GM08714 (cell line): ENCODE measurements around the gene SLC25A27.

Source experiments
- H3K4me3 ChIP-seq: fragments of 200-500 bp; sonication (Bioruptor generic); 2 replicates; pipeline ENCODE4 v1.5.1; 2014; ENCODE audit warnings: mild to moderate bottlenecking, low read length, inconsistent platforms
- ZNF274 ChIP-seq: IDR thresholded peaks from 2 replicates; pipeline ENCODE4 v1.6.1; 2012; ENCODE audit warnings: mild to moderate bottlenecking, low read depth, low read length

The SLC25A27 gene, protein sequence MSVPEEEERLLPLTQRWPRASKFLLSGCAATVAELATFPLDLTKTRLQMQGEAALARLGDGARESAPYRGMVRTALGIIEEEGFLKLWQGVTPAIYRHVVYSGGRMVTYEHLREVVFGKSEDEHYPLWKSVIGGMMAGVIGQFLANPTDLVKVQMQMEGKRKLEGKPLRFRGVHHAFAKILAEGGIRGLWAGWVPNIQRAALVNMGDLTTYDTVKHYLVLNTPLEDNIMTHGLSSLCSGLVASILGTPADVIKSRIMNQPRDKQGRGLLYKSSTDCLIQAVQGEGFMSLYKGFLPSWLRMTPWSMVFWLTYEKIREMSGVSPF

DNA sequence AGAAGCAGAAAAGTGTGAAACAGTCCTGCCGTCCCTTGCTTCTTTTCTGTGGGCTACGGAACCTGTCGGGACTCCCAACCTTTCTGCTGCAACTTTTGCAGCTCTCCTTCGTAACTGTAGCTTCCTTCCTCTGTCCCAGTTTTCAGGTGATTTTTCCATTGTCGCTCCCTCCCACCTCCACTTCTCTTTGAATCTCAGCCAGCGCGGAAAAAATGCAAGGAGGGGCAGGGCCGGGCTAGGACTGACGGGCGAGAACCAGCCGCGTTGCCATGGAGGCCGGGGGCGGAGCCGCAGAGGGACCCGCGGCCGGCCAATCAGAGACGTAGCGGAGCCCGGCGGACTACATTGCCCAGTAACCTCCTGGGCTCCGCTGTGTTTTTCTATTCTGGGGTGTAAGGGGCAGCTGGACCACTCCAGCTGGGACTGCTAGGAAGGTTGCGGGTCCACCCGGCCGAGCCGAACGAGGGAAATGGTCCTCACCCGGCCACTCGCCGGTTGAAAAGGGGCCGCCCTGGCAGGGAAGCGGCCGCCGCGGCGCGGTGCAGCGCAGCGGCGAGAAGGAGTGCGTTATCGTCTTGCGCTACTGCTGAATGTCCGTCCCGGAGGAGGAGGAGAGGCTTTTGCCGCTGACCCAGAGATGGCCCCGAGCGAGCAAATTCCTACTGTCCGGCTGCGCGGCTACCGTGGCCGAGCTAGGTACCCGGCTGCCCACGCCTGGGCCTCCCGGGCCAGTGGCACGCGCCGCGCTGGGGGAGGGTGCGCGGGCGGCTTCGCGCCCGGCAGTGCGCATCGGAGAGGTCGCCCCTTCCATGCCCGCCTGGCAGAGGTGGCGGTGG lies at the start of gene SLC25A27, which contains the start of gene CYP39A1:
Gene SLC25A27, plus strand, starts transcription at position 373 of the 836 bp plus-strand sequence. Its CDS starts 218 bp downstream, at position 591.
Gene CYP39A1, minus strand, starts transcription at position 216 of the 836 bp plus-strand sequence. CDS start 236 bp downstream, outside the sequence.
- TF ChIP-seq ZNF274: no peak
- peak within 1 kb of the TSS; percentile 82 for H3K4me3 ChIP-seq

DNA sequence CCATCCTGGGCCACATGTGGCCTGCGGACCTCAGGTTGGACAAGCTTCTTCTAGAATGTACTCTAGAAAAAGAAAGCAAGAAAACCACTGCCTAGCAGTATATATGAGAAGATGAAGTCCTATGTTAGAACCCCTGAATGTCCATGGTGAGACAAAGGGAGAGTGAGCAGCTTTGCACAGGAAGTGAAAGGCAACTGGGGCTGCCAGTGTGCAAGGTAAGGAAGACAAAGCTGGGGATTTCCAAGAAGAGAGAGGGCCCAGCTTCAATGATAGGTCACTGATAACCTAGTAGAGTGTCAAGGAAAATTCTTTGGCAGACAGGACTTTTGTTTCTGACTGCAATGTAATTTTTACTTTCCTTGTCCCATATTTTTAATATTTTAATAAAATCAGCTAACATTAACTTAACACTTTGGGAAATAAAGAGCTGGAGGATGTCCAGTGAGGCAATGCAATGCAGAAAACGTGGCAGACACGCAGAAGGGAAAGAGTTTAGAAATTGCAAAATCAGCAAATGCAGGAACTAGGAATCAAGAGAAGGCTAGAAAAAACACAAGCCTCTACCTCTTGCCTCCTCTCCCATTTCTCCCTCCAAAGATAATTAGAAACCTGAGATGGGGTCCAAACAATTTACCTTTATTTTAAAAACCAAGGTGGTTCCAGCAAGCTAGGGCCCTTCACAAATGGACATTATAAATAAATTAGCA lies 47.5 kb upstream of the SLC25A27 start:
- no peak overlapping the region for H3K4me3 ChIP-seq
- TF ChIP-seq ZNF274: no peak

DNA sequence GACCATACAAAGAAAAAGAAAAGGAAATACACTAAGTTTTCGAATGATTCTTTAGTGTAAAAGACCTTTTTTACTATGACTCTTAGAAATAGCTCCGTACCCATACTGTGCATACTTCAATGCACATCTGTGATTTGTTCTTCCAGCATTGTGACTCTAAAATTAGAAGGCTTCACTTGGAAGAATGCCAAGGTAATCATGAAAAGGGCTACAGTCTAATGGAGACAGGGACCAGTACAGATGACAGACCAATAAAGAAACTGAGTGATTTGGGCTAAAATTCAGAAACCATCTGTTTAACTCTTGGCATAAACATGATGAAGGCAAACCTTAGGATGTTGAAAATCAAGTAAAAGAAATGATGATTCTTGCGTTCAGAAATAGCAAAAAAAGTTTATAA lies 46.4 kb upstream of the SLC25A27 start:
- no peak overlapping the region for H3K4me3 ChIP-seq
- TF ChIP-seq ZNF274: no peak

DNA sequence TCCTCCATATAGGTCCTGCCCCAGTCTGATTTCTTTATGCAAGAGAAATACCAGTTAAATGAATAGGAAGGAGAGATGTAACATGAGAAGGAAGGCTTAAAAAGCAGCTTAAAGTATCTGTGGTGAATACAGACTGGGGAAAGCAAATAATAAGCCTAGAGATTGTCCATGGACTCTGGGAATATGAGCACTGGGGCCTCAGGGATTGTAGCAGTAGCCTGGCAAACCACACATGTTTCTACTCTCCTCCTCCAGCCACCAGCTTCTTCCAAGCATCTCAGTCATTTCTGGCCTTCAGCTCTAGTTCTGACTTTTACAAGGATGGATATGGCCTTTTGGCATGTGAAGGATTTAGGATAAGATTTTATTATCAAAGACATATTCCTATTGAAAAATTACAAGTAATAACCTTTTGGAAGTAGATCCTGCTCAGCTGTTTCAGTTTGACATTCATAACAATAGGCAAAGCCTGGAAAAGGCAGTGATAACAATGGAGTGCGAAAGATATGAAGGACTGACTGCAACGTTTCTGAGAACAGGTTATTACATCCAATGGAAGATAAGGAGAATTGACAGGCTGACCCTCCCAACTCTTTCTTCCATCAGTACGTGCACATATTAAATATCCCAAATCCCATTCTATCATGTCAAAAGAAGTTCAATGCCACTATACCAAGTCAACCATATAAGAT lies 41.8 kb upstream of the SLC25A27 start:
- H3K4me3 ChIP-seq: no peak overlapping the region
- no peak for TF ChIP-seq ZNF274

DNA sequence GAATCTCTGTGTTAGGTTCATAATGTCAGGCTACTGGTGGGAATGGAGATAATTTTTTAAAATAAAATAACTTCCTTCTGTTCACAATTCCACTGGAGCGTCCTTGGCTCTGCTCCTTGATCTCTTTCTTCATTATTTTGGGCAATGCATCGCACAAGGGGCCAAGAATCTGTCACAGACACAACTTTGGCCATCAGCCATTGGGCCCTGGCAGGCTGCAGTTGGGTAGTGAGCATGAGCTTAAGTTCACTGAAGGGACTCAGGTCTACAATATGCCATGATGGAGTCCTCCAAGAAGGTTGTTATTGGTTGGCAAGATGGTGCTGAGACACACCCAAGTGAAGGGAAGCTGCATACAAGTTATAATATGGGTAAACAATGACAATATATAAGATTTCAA lies 40.1 kb upstream of the SLC25A27 start:
- TF ChIP-seq ZNF274: no peak
- no peak overlapping the region for H3K4me3 ChIP-seq

DNA sequence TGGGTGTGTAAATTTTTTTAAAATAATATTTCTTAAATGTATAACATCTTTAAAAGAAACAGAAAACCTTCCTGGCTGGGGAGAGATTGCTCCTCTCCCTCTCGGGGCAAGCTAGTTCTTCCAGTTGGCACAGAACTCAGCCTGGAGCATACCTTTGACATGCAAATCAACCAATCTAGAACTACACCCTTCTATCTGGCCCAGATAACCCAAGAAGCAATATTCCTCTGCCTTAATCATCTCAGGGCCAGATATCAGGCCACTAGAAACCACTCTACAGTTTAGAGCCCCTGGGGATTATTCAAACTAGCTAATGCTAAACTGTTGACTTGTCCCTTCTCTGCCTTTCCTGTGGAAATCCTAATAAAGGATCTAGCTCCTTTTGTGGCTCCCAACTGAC lies 34.0 kb upstream of the SLC25A27 start:
- no peak overlapping the region for H3K4me3 ChIP-seq
- no peak for TF ChIP-seq ZNF274

DNA sequence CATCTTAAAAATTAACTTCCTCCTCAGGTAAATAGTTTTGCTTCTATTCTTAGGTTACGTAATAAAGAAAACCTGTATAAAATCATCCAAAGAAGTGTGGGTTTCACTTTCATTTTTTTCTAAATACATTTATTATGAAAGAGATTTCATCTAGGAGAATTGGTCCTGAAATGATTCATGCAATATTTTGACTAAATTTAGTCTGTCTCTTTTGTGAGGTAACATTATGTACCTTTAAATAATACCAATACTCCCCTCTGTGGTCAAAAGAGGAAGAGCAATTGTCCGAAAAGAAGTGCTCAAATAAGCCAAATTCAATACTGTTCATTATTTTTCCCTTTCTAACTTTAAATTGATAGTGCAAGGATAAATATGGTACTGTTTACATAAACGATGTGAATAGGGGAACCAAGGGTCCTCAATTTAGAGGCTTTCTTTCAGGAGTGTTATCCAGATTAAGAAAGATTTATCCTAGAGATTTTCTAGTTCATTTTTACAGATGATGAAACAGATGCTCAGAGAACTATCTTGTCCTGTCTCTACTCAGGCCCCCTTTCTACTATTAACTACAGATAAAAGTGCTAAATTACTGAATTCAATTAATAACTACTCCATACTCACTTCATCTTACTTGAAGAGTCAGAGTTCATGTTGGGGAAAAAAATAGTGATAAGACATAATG lies 26.4 kb upstream of the SLC25A27 start:
- TF ChIP-seq ZNF274: no peak
- no peak overlapping the region for H3K4me3 ChIP-seq

DNA sequence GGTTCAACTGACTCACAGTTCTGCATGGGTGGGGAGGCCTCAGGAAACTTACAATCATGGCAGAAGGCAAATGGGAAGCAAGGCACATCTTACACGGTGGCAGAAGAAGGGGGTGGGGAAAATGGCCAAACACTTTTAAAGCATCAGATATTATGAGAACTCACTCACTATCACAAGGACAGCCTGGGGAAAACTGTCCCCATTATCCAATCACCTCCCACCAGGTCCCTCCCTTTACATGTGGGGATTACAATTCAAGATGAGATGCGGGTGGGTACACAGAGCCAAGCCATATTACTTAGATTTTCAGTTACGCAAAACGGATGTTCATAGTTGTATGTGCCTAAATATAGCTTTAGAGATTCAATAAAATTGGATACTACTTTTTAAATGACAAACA lies 25.8 kb upstream of the SLC25A27 start:
- no peak overlapping the region for H3K4me3 ChIP-seq
- no peak for TF ChIP-seq ZNF274

DNA sequence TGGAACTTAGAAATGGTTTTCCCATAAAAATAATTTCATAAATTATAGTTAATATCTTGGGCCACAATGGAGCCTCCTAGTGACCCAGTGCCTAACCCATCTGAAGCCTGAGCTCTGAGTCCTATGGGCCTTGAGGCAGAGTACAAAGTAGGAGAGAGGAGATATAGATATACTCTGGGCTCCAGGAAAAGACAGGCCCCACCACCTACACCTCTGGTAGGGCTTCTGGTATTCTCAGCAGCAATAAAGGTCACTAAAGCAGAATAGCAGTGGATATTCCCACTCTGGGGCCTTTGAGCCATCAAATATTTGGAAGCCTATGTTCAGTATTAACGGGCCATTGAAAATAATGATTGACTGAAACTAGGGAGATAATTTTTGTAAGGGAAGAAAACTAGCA lies 24.3 kb upstream of the SLC25A27 start:
- H3K4me3 ChIP-seq: no peak overlapping the region
- TF ChIP-seq ZNF274: no peak

DNA sequence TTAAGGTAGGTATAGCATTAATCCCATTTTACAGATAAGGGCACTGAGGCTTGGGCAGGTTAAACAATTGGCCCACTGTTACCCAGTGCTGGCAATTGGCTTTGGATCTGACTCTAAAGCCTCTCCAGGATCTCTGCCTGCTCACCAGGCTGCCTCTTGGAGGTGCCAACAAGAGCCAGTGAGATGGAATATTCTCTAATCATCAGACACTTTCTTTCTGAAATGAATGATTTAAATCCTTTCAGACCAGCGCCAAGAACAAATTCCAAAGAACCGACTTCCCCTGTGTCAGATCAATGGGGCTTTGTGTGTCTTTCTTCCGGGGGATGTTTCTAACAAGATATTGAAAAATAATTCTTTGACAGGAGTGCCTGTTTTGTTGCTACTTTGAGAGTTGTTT lies 23.8 kb upstream of the SLC25A27 start:
- H3K4me3 ChIP-seq: no peak overlapping the region
- TF ChIP-seq ZNF274: no peak

DNA sequence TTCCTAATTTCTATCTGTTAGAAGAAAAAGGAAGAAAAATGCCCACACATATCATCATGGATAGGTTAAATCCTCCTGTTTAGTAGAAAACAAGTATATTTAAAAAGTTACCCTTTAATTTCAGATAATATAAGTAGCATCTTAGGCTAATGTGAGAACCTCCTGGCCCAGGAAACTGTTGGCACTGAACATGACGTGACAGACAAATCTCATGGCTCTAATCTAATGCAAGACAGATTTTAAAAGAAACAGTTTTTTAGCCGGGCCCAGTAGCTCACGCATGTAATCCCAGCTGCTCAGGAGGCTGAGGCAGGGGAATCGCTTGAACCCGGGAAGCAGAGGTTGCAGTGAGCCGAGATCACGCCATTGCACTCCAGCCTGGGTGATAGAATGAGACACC lies 23.1 kb upstream of the SLC25A27 start:
- H3K4me3 ChIP-seq: no peak overlapping the region
- TF ChIP-seq ZNF274: no peak

DNA sequence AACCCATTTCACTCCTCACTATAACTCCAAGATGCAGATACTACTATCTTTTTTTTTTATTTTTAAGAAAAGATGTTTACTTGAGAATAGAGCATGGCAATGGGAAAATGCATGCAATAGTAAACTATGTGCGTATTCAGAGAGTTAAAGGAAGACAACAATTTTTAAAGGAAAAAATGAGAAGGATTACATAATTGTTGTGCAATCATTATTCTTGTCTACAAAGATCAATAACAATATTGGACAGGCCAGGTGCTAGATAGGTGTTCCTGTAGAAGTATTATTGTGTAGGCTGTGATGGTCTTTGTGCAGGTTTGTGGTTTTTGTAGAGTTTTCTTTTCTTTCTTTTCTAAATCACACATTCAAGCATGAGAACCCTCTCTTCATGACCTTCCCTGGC lies 20.7 kb upstream of the SLC25A27 start:
- TF ChIP-seq ZNF274: no peak
- no peak overlapping the region for H3K4me3 ChIP-seq

DNA sequence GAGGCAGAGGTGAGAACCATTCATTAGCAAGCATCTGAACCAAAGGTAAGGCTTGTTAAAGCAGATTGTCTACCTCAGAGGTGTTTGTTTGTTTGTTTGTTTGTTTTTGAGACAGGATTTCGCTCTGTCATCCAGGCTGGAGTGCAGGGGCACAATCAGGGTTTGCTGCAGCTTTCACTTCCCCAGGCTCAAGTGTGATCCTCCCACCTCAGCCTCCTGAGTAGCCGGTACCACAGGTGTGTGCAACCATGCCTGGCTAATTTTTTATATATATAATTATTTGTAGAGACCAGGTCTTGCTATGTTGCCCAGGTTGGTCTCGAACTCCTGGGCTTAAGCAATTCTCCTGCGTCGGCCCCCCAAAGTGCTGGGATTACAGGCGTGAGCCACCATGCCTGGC lies 17.3 kb upstream of the SLC25A27 start:
- TF ChIP-seq ZNF274: no peak

More for the DNA sequence above, 17.3 kb upstream of the SLC25A27 start:
- no peak overlapping the region for H3K4me3 ChIP-seq
